HG03064 (cell line): ENCODE measurements around the gene ASXL3.

ENCODE experiments used
- ATAC-seq: cut with Tn5 transposase; IDR thresholded peaks from one replicate; pipeline ENCODE4 v1.9.1; 2021; ENCODE audit warnings: low read depth; ENCODE audit not compliant: unreplicated experiment

ASXL3 gene

GRCh38 chr18:33711514-33711913 lies 133.5 kb downstream of the ASXL3 start:
- no peak for ATAC-seq

GRCh38 chr18:33712719-33713118 lies 134.7 kb downstream of the ASXL3 start:
- ATAC-seq = no peak

- no peak for ATAC-seq
Measured at GRCh38 chr18:33716061-33716683, 138.2 kb downstream of the ASXL3 start.

GRCh38 chr18:33717339-33717738 lies 139.3 kb downstream of the ASXL3 start:
- ATAC-seq = no peak

- ATAC-seq = no peak
Measured at GRCh38 chr18:33720133-33720532, 142.1 kb downstream of the ASXL3 start.

GRCh38 chr18:33729556-33729955 lies 151.5 kb downstream of the ASXL3 start:
- no peak for ATAC-seq

GRCh38 chr18:33733376-33733775 lies 155.4 kb downstream of the ASXL3 start:
- no peak for ATAC-seq

GRCh38 chr18:33735428-33735827 lies 157.4 kb downstream of the ASXL3 start:
- ATAC-seq = no peak

GRCh38 chr18:33741760-33742159 lies 163.7 kb downstream of the ASXL3 start:
- no peak for ATAC-seq

GRCh38 chr18:33744032-33744697 lies 166.1 kb downstream of the ASXL3 start:
- ATAC-seq = no peak

- ATAC-seq = no peak
Measured at GRCh38 chr18:33745151-33745795, 167.3 kb downstream of the ASXL3 start.

GRCh38 chr18:33745871-33746545 lies 168.0 kb downstream of the ASXL3 start:
- no peak for ATAC-seq

- no peak for ATAC-seq
Measured at GRCh38 chr18:33749834-33750233, 171.8 kb downstream of the ASXL3 start.

GRCh38 chr18:33750366-33750765 lies 172.3 kb downstream of the ASXL3 start:
- ATAC-seq = no peak

GRCh38 chr18:33751613-33752221 lies 173.7 kb downstream of the ASXL3 start:
- no peak for ATAC-seq

- ATAC-seq = no peak
Measured at GRCh38 chr18:33755391-33755790, 177.4 kb downstream of the ASXL3 start.

- ATAC-seq = no peak
Measured at GRCh38 chr18:33755931-33756560, 178.0 kb downstream of the ASXL3 start.

GRCh38 chr18:33757037-33757436 lies 179.0 kb downstream of the ASXL3 start:
- ATAC-seq = no peak

- ATAC-seq = no peak
Measured at GRCh38 chr18:33761363-33761762, 183.3 kb downstream of the ASXL3 start.

- no peak for ATAC-seq
Measured at GRCh38 chr18:33781429-33781828, 203.4 kb downstream of the ASXL3 start.
